Liver (tissue), 3 donors: ENCODE results near the gene PRPF40A.
"Not testable (repeated sequence)": the region's sequence is repeated elsewhere in the genome, so short reads cannot be mapped to it uniquely, and the experiment has no call there.

Experiments
- JUND ChIP-seq, 2 donors: IDR thresholded peaks; 2 replicates each; pipeline ENCODE4 v1.6.1; 2016; ENCODE audit warnings: antibody characterized with exemption in 2 of 2
- NR2F2 ChIP-seq: IDR thresholded peaks from 2 replicates; pipeline ENCODE4 v1.6.1; 2016; ENCODE audit warnings: antibody characterized with exemption
- RAD21 ChIP-seq, 2 donors: IDR thresholded peaks; 2 replicates each; pipeline ENCODE4 v1.6.1; 2016; ENCODE audit warnings: antibody characterized with exemption in 2 of 2, mild to moderate bottlenecking in 2 of 2
- SP1 ChIP-seq: IDR thresholded peaks from 2 replicates; pipeline ENCODE4 v1.6.1; 2018; ENCODE audit warnings: antibody characterized with exemption, mild to moderate bottlenecking
- YY1 ChIP-seq: IDR thresholded peaks from 2 replicates; pipeline ENCODE4 v1.6.1; 2016; ENCODE audit warnings: antibody characterized with exemption, mild to moderate bottlenecking
- TF ChIP-seq, protein P1 (sequence below): fragments of 150-350 bp; IDR thresholded peaks from 2 replicates; pipeline ENCODE4 v1.5.1; 2017; ENCODE audit warnings: improper control_type of control experiment, low read depth, low read length; ENCODE audit not compliant: missing input control
- TF ChIP-seq, protein P2 (sequence below): IDR thresholded peaks from 2 replicates; pipeline ENCODE4 v1.6.1; 2016; ENCODE audit warnings: antibody characterized with exemption, mild to moderate bottlenecking
- TF ChIP-seq, protein P3 (sequence below): IDR thresholded peaks from 2 replicates; pipeline ENCODE4 v1.6.1; 2016; ENCODE audit warnings: antibody characterized with exemption
- donor health status: healthy.
- donor health status: healthy.

DNA sequence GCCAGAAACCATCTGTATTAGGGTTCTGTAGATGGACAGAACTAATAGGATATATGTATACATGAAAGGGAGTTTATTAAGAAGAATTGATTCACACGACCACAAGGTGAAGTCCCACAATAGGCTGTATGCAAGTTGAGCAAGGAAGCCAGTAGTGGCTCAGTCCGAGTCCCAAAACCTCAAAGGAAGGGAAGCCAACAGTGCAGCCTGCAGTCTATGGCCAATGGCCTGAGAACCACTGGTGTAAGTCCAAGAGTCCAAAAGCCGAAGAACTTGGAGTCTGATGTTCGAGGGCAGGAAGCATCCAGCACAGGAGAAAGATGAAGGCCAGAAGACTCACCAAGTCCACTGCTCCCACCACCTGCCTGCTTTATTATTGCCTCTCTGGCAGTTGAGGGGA is 45.9 kb upstream of the PRPF40A start:
- TF ChIP-seq, protein P1, sequence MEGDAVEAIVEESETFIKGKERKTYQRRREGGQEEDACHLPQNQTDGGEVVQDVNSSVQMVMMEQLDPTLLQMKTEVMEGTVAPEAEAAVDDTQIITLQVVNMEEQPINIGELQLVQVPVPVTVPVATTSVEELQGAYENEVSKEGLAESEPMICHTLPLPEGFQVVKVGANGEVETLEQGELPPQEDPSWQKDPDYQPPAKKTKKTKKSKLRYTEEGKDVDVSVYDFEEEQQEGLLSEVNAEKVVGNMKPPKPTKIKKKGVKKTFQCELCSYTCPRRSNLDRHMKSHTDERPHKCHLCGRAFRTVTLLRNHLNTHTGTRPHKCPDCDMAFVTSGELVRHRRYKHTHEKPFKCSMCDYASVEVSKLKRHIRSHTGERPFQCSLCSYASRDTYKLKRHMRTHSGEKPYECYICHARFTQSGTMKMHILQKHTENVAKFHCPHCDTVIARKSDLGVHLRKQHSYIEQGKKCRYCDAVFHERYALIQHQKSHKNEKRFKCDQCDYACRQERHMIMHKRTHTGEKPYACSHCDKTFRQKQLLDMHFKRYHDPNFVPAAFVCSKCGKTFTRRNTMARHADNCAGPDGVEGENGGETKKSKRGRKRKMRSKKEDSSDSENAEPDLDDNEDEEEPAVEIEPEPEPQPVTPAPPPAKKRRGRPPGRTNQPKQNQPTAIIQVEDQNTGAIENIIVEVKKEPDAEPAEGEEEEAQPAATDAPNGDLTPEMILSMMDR: not testable (repeated sequence)
- not testable (repeated sequence) for TF ChIP-seq JUND (IDR thresholded peaks at IDR 0.05); RAD21 (IDR thresholded peaks at IDR 0.05); YY1; SP1; NR2F2
- TF ChIP-seq, protein P2, sequence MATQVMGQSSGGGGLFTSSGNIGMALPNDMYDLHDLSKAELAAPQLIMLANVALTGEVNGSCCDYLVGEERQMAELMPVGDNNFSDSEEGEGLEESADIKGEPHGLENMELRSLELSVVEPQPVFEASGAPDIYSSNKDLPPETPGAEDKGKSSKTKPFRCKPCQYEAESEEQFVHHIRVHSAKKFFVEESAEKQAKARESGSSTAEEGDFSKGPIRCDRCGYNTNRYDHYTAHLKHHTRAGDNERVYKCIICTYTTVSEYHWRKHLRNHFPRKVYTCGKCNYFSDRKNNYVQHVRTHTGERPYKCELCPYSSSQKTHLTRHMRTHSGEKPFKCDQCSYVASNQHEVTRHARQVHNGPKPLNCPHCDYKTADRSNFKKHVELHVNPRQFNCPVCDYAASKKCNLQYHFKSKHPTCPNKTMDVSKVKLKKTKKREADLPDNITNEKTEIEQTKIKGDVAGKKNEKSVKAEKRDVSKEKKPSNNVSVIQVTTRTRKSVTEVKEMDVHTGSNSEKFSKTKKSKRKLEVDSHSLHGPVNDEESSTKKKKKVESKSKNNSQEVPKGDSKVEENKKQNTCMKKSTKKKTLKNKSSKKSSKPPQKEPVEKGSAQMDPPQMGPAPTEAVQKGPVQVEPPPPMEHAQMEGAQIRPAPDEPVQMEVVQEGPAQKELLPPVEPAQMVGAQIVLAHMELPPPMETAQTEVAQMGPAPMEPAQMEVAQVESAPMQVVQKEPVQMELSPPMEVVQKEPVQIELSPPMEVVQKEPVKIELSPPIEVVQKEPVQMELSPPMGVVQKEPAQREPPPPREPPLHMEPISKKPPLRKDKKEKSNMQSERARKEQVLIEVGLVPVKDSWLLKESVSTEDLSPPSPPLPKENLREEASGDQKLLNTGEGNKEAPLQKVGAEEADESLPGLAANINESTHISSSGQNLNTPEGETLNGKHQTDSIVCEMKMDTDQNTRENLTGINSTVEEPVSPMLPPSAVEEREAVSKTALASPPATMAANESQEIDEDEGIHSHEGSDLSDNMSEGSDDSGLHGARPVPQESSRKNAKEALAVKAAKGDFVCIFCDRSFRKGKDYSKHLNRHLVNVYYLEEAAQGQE: not testable (repeated sequence)
- TF ChIP-seq, protein P3, sequence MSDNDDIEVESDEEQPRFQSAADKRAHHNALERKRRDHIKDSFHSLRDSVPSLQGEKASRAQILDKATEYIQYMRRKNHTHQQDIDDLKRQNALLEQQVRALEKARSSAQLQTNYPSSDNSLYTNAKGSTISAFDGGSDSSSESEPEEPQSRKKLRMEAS: not testable (repeated sequence)
